OCI-LY1 (cell line): Measurements from ENCODE around the gene PIK3C2G.

ENCODE experiments used
- H2AFZ ChIP-seq: fragments of 200-600 bp; sonication (generic), shearing (Covaris generic); 2 replicates; pipeline ENCODE4 v1.6.0; 2014; ENCODE audit warnings: antibody characterized with exemption, mild to moderate bottlenecking, low read length
- H3F3A ChIP-seq: fragments of 200-600 bp; sonication (generic), shearing (Covaris generic); 2 replicates; pipeline ENCODE4 v1.6.0; 2014; ENCODE audit warnings: mild to moderate bottlenecking, antibody characterized with exemption, low read length, moderate library complexity; ENCODE audit not compliant: insufficient read depth
- H3K27ac ChIP-seq: fragments of 200-600 bp; sonication (generic); 2 replicates; pipeline ENCODE4 v1.5.1; 2014; ENCODE audit warnings: low read length, mixed run types, mild to moderate bottlenecking, low read depth; ENCODE audit not compliant: poor library complexity, severe bottlenecking
- H3K27me3 ChIP-seq: fragments of 200-600 bp; sonication (generic); 2 replicates; pipeline ENCODE4 v1.6.0; 2014; ENCODE audit warnings: antibody characterized with exemption, mild to moderate bottlenecking, low read length, moderate library complexity; ENCODE audit not compliant: insufficient read depth
- H3K36me3 ChIP-seq: fragments of 200-600 bp; sonication (generic); 2 replicates; pipeline ENCODE4 v1.6.1; 2014; ENCODE audit warnings: mild to moderate bottlenecking, antibody characterized with exemption, low read length, moderate library complexity, mixed read lengths; ENCODE audit not compliant: insufficient read depth
- H3K4me1 ChIP-seq: fragments of 200-600 bp; sonication (generic); 2 replicates; pipeline ENCODE4 v1.5.1; 2014; ENCODE audit warnings: mild to moderate bottlenecking, low read length, moderate library complexity; ENCODE audit not compliant: insufficient read depth, severe bottlenecking
- H3K4me2 ChIP-seq: fragments of 200-600 bp; sonication (generic), shearing (Covaris generic); 2 replicates; pipeline ENCODE4 v1.6.1; 2014; ENCODE audit warnings: low read length
- H3K4me3 ChIP-seq: fragments of 200-600 bp; sonication (generic); 2 replicates; pipeline ENCODE4 v1.5.1; 2014; ENCODE audit warnings: low read length, low read depth, mild to moderate bottlenecking, mixed read lengths; ENCODE audit not compliant: poor library complexity, severe bottlenecking
- H3K79me2 ChIP-seq: fragments of 200-600 bp; shearing (Covaris generic); 2 replicates; pipeline ENCODE4 v1.6.1; 2016; ENCODE audit warnings: mixed run types, low read length, mixed read lengths; ENCODE audit not compliant: insufficient read depth
- H3K9ac ChIP-seq: fragments of 200-600 bp; sonication (generic), shearing (Covaris generic); 2 replicates; pipeline ENCODE4 v1.6.1; 2014; ENCODE audit warnings: mild to moderate bottlenecking, low read length, mixed read lengths
- H3K9me2 ChIP-seq: fragments of 200-600 bp; sonication (generic), shearing (Covaris generic); 2 replicates; pipeline ENCODE4 v1.6.1; 2014; ENCODE audit warnings: low read depth, mild to moderate bottlenecking, low read length, mixed read lengths
- H3K9me3 ChIP-seq: fragments of 200-600 bp; shearing (Covaris generic); 2 replicates; pipeline ENCODE4 v1.6.1; 2014; ENCODE audit warnings: low read length, mixed read lengths
- H4K20me1 ChIP-seq: fragments of 200-600 bp; sonication (generic), shearing (Covaris generic); 2 replicates; pipeline ENCODE4 v1.6.0; 2016; ENCODE audit warnings: mild to moderate bottlenecking, low read length; ENCODE audit not compliant: insufficient read depth
- CTCF ChIP-seq: fragments of 200-600 bp; sonication (generic), shearing (Covaris generic); IDR thresholded peaks from 2 replicates; pipeline ENCODE4 v1.5.1; 2017; ENCODE audit warnings: mild to moderate bottlenecking, antibody characterized with exemption, low read length, moderate library complexity, mixed read lengths
- EZH2 ChIP-seq: fragments of 200-600 bp; sonication (generic), shearing (Covaris generic); IDR thresholded peaks from 2 replicates; pipeline ENCODE4 v1.8.0; 2017; ENCODE audit warnings: borderline replicate concordance, mixed run types, mild to moderate bottlenecking, antibody characterized with exemption, low read length, moderate library complexity, mixed read lengths

Gene PIK3C2G

GRCh38 chr12:18222699-18223098 is 38.6 kb upstream of the PIK3C2G start:
- no peak overlapping the region for H3K27ac ChIP-seq
- no peaks in the 10 kb centered on the region for H3K9me3 ChIP-seq
- H3K27me3 ChIP-seq = no peaks in the 10 kb centered on the region
- TF ChIP-seq EZH2 (no peak), CTCF (no peak)
- no peaks in the 10 kb centered on the region for H3F3A ChIP-seq
- H3K4me3 ChIP-seq = no peak overlapping the region
- no peaks in the 10 kb centered on the region for H4K20me1 ChIP-seq
- H3K4me1 ChIP-seq = no peaks in the 10 kb centered on the region
- H2AFZ ChIP-seq = no peak overlapping the region
- no peak overlapping the region for H3K4me2 ChIP-seq
- no peaks in the 10 kb centered on the region for H3K9me2 ChIP-seq
- H3K36me3 ChIP-seq = no peaks in the 10 kb centered on the region
- no peak overlapping the region for H3K9ac ChIP-seq
- H3K79me2 ChIP-seq = no peaks in the 10 kb centered on the region

GRCh38 chr12:18224745-18225144 is 36.6 kb upstream of the PIK3C2G start:
- Histone ChIP-seq H3K9ac (no peak overlapping the region), H3K36me3 (no peaks in the 10 kb centered on the region), H3K79me2 (no peaks in the 10 kb centered on the region), H3K4me3 (no peak overlapping the region), H4K20me1 (no peaks in the 10 kb centered on the region), H3K27me3 (no peaks in the 10 kb centered on the region), H3K9me2 (no peaks in the 10 kb centered on the region), H3K27ac (no peak overlapping the region), H3K4me2 (no peak overlapping the region), H3K4me1 (no peaks in the 10 kb centered on the region), H2AFZ (no peak overlapping the region), H3K9me3 (no peaks in the 10 kb centered on the region), H3F3A (no peaks in the 10 kb centered on the region)
- peak; percentile 20; the same call in 1 of the 2 replicates for TF ChIP-seq CTCF
- TF ChIP-seq EZH2 = no peak

- H3K4me1 ChIP-seq = no peaks in the 10 kb centered on the region
- H3F3A ChIP-seq = no peaks in the 10 kb centered on the region
- no peaks in the 10 kb centered on the region for H3K9me3 ChIP-seq
- H3K4me3 ChIP-seq = no peak overlapping the region
- H3K27me3 ChIP-seq = no peaks in the 10 kb centered on the region
- no peak overlapping the region for H3K4me2 ChIP-seq
- no peak overlapping the region for H3K27ac ChIP-seq
- TF ChIP-seq EZH2 = no peak
- TF ChIP-seq CTCF = no peak
- no peaks in the 10 kb centered on the region for H3K79me2 ChIP-seq
- H3K36me3 ChIP-seq = no peaks in the 10 kb centered on the region
- no peak overlapping the region for H3K9ac ChIP-seq
- H3K9me2 ChIP-seq = no peaks in the 10 kb centered on the region
- H2AFZ ChIP-seq = no peak overlapping the region
- no peaks in the 10 kb centered on the region for H4K20me1 ChIP-seq
These were observed 21.8 kb upstream of the PIK3C2G start for GRCh38 chr12:18239526-18239925.
